CD4-positive, alpha-beta T cell treated with Interleukin-6 at 100 ng/mL for 8 hours (primary cell): Measurements from ENCODE around the gene ARHGEF17.
A peak's percentile ranks its signal among the peaks of the same experiment; 100 is the strongest.

Experiments
- DNase-seq: peaks from one replicate; pipeline ENCODE4 v3.0.0-alpha.2; 2020; ENCODE audit warnings: mixed read lengths, low spot score

Gene ARHGEF17

DNA sequence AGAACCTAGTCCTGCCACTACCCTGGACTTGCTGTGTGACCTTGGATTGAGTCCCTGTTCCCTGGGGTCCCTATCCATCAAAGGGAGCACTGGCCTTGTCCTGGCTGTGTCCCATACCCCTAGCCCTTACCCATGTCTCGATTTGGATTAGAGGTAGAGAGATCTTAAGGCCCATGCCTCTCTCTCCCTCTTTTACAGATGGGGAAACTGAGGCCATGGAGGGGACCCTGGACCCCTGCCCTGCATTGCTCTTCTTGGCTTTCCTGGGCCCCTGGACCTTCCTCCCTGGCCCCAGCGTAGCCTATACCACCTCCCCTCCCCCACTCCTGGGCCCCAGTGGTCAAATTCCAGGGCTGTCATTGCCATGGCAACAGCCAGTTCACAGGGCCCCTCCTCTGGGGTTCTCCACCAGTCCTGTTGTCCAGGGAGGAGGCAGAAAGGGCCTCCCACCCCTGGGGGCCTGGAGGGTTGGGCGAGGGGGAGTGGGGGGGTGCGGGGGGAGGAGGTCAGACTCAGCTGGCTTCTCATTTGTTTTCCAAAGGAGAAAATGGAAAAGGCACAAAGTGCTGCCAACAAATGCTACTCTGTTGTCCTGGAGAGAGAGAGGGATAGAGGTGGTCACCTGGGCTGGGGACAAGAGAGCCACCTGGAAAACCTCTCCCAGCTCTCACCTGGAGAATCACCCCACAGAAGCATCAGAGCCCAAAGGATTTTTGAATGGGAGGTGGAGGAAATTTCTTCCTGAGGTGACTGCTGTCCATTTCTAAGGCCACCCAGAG is 23.3 kb downstream of the ARHGEF17 start:
- no peak for DNase-seq

DNA sequence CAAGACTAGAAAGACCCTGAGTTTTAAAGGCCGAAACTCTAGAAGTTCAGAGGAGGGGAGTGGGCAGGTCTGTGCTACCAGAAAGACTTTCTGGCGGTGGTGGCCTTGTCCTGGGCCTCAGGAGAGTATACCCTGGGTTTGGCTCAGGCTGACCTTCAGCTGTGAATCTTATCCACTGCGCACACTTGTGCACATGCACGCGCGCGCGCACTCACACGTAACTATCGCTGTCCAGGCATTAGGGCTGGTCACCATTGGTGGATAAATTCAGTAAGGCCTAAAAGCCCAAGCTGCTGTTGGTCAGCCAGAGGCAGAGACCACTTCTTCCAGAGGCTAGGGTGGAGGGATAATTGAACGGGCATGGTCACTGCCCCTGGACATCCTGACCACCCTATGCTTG is 25.1 kb downstream of the ARHGEF17 start:
- no peak for DNase-seq

DNA sequence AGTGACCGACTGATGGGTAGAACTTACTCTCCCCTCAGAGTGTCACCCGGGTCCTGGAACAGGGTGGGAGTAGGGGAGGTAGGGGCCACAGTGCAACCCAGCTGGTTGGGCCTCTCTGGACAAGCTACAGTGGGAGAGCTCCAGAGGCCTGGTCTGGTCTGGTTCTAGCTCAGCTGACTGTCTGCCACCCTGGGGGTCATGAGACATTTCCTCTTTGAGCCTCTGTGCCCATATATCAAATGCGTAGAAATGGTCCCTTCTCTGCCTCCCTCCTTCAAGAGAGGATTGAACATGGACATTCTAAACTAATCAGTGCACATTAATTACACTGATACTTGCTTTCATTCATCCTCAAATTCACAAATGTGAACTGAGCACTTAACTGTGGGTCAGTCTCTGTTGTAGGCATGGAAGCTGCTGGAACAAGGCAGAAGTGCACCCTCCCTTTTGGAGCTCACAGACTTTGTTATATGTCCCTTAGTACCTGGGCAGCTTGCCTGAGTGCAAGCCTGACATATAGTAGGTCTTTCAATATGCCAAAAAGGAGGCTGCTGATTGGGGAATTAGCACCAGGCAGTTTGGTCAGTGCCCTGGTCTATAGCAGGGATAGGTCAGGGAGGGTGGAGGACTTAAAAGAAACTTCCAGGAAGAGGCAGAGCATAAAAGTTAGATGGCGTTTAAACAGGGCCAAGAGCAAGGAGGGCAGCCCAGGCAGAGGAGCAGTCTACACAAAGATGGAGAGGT is 25.7 kb downstream of the ARHGEF17 start:
- DNase-seq = no peak

DNA sequence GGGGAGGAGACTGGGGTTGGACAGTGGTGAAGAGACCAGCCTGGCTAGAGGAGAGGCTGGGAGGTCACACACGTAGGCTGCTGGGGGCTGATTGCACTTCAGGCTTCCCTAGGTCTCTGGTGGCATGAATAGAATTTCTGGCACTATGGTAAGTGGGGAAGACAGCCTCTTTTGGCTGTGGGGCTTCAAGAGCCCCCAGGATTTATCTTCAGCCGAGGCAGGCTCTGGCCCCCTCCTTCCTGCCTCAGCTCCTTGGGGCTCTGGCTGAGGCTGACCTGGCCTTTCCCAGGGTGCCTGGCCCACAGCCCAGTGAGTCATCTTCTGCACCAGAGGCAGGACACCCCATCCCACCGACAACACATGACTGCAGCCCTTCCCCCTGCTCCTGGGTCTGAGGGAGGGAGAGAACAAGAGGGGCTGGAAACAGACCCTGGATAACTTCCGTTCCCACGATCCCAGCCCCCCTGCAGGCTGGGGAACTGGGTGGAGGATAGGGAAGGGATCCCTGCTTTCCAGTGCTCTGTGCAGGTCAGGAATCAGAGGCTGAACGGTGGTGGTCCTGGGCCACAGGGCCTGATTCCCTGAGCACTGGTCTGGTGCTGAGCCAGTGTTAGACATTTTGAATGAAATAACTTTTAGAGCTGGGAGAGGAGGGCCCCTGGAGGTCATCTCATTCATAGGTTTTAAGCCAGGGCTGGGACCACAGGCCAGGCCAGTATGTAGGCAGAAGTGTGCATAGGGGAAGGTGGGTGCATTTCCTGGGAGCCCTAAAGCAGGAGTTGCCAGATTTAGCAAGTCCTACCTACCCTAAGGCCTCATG is 26.5 kb downstream of the ARHGEF17 start:
- no peak for DNase-seq

DNA sequence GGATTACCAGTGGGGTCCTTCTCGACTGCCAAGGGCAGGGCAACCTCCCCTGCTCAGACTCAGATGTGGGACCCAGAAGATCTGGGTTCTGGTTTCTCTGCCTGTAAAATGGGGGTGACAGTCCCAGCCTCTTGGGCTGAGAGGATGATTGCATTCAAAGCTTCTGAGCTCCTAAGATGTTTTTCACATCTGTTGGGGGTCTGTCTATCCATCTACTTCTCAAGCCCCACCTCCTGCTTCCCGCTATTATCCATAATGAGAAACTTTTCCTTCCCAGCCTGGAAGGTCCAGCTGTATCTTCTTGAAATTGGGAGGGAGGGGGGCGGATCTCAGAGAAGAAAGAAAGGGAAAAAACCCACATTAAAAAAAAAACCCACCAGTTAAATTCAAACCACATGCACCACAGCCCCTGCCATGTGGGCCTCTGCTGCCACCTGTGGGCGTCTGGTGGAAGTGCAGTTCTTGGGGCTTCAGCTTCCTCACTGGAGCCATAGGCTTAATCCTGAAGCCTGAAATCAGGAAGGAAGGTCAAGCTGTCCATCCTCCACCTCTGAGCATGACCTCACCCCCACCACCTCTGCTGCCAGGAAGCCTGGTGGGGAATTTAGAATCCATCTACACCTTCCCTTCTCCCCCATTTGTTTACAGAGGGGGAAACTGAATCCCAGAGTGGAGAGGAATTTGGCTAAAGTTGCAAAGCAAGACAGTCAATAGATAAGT is 27.3 kb downstream of the ARHGEF17 start:
- peak; percentile 73 for DNase-seq

DNA sequence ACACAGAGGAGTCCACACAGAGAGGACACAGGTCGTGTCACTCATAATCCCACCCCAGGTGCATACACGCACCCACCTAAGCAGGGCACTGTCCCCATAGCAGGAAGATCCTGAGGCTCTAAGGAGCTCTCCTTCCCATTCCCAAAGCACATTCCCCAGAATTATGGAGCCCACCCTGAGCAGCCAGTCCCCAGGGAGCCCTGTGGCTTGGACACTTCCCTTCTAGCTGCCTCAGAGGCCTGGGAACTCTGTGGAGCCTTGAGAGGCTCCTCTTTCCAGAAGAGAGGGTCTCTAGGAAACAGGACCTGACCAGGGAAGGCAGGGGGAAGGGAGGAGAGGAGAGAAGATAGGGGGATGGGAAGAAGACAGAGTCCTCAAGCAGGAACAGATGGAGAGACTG is 29.8 kb downstream of the ARHGEF17 start:
- no peak for DNase-seq

DNA sequence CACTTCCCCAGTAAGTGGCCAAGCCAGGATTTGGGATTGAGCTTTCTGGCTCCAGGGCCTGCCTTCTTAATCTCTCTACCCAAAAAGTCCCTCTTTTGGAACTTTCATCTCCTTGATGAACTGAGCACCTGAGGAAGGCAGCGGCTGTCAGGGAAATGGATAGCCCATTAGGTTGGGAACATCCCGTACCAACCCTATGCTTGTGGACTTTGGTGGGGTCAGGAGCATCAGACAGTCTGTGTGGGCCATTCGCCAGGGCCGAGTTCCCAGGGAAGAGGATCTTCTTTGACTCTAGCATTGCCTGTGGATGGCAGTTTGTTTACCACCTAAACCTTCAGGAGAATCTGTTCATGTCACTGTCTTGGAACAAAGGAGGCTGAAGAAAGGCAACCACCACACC is 30.2 kb downstream of the ARHGEF17 start:
- no peak for DNase-seq

DNA sequence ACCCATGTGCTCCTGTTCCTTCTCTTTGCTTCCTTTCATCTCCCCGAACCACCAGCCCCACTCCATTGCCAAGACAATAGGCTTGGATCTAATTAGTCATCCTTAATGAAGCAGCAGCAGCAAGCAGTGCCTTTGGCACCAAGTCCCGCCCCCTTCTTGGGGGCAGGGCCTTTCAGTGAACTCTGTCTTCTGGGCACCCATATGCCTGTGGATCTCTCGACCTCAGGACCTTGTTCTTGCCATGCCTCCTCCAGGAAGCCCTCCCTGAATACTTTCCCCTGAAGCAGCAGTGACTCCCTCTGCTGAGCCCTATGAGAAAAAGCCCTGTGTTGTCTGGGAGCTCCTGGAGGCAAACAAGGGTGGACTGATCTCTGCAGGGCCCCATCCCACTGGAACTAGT is 32.1 kb downstream of the ARHGEF17 start:
- DNase-seq = no peak

DNA sequence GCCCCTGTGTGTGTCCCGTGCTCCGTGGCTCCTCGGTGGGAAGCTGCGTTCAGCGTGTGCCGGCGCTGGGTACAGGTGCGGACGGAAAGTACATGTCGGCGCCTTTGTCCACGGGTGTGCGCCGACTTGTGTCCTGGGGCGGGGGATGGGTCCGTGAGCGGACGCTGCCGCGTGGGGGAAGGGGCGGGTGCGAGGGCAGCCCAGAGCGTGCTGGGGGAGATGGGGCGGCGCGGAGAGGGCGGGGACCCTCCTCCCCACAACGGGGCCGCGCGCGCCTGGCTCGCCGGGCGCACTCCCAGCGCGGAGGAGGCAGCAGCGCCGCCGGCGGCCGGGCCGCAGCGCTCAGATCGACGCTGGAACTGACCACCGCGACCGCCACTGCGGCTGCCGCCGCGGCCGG is 34.6 kb downstream of the ARHGEF17 start:
- no peak for DNase-seq

DNA sequence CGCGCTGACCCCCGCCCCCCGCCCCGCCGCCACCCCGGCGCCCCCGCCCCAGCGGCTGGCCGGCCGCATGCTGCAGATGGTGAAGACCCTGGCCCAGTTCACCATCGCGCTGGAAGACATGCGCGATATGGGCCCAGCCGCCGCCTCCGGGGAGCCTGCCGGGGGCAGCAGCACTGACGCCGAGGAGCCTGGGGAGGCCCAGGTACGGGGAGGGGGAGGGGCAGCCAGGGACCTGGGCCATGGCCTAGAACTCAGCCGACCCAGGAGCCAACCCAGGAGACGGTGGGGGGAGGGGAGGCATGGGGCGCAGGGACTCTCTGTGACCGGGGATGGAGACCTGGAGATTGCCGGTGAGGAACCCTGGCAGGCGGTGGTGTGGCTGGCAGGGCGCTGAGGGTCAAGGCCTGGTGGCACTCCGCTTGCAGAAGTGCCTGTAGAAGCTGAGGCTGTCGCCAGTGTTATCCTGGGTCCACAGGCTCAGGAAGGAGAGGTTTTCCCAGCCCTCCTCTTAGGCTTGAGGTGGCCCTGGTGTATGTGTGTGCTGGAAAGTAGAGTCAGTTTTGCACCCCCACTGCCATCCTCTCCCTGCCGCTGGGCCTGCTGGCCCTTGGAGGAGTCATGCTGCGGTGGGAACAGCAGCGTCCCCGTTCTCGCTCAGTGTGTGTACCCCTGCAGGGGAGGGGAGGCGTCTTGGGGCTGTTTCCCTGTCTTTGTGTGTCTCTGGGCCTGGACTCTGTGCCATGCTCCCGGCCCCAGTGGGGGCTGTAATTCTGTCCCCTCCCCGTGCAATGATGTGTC is 35.2 kb downstream of the ARHGEF17 start:
- DNase-seq = no peak

DNA sequence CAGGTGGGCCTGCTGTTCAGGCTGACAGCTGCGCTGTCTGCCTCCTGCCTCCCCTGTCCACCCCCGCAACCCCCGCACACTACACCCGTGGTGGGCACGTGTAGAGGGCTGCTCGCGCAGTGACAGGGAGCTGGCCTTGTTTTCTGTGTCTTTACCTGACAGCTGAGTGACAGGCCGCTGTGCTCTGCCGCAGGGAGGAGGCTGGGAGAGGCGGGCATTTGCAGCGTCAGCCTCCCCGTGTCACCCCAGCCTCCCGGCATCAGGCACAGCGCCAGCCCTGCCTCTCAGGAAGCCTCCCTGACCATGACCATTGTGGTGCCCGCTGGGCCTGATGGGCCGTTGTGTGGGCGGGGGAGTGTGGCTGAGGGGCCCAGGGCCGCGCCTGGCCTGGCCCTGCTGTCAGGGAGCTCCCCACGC is 36.1 kb downstream of the ARHGEF17 start:
- no peak for DNase-seq

DNA sequence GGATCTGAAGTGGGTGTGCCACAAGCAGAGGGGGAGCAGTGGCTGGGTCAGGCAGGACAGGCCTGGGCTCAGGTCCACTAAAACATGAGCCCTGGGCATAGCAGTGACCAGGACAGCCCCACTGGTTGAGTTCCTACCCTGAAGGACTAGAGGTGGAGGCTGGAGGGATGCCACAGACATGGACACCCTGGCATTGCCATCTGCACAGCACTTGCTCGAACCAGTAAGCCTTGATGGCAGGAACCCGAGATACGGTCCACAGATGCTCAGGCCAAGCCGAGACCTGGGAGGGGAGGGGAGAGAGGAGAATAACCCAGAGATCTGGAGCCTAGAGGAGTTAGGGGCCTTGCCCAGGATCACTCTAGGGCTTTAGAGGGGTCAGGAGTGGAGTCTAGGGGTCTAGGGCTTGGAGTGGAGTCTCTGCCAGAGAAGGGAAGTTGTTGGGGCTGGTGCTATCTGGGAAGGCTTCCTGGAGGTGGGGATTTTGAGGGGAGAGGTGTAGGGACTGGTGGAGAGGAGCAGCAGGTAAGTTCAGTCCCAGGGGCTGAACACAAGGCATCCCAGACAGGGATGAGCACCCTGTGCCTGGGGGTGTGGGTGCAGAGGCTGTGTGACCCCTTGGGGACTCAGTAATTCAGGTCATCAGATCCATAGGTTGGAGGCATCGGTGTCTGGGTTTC is 37.5 kb downstream of the ARHGEF17 start:
- DNase-seq = no peak

DNA sequence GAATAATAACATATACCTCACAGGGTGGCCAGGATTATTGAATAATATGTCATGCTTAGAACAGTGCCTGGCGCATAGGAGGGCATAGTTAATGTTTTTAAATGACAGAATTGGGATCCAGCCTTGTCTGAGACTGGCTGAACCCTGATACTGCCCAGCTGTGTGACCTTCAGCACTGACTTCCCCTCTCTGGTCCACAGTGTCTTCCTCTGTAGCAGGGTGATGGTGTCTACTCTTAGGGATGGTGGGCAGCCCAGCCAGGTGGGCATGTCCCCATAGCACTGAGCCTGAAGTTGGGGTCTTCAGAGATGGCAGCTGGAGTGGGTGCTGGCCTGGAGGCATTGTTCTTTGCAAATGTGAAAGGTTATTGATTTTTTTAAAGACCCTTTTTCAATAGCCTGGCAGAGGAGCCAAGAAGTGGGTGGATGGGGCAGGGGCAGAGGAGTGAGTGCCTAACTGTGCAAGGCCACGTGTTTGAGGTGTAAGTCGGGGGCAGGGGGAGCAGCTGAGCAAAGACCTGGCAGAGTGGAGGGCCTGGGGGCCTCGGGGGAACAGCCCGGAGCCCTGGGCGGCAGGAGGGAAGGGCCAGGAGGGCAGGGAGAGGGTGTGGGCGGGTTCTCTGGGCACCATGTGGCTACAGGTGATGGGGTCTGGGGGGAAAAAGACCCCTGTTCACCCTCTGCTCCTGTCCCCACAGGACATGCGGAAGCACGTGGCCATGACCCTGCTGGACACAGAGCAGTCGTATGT is 38.3 kb downstream of the ARHGEF17 start:
- no peak for DNase-seq

DNA sequence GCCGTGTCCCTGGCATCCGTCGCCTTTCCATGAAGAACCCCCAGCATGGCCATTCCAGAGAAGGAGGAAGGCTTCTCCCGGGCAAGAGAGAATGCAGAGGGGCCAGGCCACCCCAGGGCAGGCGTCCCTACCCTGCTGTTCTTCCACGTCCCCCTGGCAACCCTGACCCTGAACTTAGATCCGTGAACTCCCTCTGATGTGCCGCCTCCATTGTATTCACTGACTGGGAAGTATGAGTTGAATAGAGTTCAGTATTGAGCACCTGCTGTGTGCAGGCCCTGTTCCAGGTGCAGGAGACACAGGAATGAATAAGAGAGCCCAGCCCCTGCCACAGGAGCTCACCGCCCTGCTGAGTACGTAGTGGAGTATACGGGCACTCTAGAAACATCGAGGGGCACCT is 39.0 kb downstream of the ARHGEF17 start:
- DNase-seq = no peak

DNA sequence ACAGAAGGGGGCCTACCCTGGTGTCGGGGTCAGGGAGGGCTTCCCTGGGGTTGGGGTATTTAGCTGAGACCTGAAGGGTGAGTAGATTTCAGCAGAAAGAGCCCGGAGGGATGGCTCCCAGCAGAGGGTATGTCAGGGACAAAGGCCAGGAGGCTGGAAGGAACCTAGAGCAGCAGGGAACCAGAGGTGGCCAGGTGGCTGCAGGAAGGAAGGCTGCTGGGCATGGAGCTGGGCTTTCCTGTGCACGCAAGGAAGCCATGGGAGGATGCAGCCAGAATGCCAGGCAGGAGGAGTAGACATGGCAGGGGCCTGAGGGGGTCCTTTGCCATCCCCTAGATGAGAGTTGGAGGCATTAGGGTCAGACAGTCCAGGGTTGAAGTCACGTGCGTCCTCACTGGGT is 40.8 kb downstream of the ARHGEF17 start:
- DNase-seq = no peak

DNA sequence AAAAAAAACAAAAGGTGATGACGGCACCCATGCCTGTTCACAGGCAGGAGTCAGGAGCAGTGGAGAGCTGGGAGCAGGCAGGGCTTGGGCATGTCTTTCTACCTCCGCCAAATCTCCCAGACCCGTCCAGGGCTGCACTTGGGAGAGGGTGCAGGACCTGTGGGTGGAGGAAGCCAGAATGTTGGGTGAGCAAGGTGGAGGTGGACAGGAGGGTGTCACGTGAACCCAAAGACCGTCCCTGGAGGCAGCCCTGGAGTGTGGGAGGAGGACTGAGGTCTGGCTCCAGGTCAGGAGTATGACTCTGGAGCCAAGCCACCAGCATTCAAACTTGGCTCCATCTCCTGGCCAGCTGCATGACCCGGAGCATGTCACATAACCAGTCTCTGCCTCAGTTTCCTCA is 41.6 kb downstream of the ARHGEF17 start:
- DNase-seq = no peak

DNA sequence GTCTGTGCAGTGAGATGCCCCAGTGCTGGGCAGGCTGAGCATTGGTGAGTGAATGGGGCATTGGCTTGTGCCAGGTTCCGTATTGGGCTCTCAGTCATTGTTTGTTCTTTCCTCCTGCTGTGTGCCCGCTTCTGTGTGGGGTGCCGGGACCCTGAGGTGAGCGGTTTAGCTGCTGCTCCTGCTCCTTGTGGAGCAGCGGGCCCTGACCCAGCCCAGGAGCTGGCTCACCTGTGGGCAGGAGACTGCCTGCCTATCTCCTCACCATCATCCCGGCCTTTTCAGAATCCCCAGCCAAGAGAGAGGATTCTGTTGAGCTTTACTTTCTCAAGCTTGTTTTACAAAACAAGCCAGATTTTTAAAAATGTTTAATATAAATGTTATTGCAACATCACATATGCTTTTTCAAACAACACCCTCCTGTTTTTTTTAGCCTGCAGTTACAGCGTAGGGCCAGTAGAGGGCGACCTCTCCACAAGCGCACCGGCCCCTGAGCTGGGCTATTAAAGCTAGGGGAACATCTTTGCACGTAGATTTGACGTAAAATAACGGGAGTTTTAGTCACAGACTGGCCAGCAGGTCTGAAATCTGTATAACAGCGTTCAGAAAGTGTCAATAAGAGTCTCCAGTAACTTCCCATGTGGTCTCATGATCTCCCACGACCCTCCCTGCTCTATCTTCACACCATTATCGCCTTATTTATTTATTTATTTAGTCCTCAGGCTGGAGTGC is 43.0 kb downstream of the ARHGEF17 start:
- DNase-seq = peak; percentile 56

DNA sequence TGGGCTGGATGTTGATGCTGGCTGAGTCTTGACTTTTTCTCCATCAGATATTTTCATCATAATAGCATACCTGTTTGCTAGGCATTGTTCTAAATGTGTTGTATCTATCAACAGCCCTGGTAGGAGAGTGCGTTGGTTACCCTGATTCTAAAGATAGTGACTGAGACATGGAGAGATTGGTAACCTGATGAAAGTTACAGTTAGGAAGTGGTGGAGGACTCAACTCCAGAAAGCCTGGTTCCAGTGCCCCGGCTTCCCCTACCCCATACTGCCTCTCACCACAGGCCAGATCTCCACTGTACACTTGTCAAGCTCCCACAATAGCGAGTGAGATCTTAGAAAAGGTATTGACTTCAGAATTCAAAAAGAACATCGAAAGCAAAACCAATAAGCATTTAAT is 45.3 kb downstream of the ARHGEF17 start:
- DNase-seq = no peak

DNA sequence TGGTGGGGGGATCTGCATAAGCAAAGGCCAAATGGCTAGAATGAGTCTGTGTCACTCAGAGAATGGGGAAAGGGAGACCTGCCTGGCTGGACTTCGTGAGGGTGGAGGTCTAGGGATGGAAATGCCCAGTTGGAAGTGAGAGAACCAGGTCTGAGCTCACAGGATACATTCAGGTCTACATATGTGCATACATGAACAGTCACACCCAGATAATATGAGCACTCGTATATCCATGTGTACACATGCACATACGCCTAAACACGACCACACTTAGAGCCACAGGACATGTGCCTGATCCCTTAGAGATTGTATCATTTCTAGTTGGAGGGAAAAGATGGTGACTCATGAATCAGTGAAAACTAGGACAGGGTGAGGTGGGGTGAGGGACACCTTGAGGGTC is 47.0 kb downstream of the ARHGEF17 start:
- no peak for DNase-seq
